Neural cell (in vitro differentiated cells): ENCODE data around the gene GALNT14. TPM values are rescaled to one million over a fixed set of nuclear protein-coding genes. Genes with fewer than 3 reads are reported as not detected.

ENCODE experiments used
- H2AFZ ChIP-seq: fragments of 200-600, 300-800 bp; sonication (generic), shearing (Covaris generic); 2 replicates; pipeline ENCODE4 v1.6.0; 2014; ENCODE audit warnings: low read depth, mild to moderate bottlenecking, antibody characterized with exemption, low read length, moderate library complexity
- H3F3A ChIP-seq: fragments of 200-600 bp; shearing (Covaris generic); 2 replicates; pipeline ENCODE4 v1.6.1; 2016; ENCODE audit warnings: mild to moderate bottlenecking, moderate library complexity, mixed read lengths, antibody characterized with exemption, low read length; ENCODE audit not compliant: insufficient read depth, poor library complexity, severe bottlenecking
- H3K27ac ChIP-seq: fragments of 200-600, 300-800 bp; sonication (generic), shearing (Covaris generic); 2 replicates; pipeline ENCODE4 v1.5.1; 2014; ENCODE audit warnings: mild to moderate bottlenecking, low read length, moderate library complexity
- H3K27me3 ChIP-seq: fragments of 300-800, 200-600 bp; sonication (generic), shearing (Covaris generic); 2 replicates; pipeline ENCODE4 v1.6.0; 2014; ENCODE audit warnings: mild to moderate bottlenecking, low read depth, low read length, moderate library complexity; ENCODE audit not compliant: insufficient read depth
- H3K36me3 ChIP-seq: fragments of 300-800, 200-600 bp; sonication (generic), shearing (Covaris generic); 2 replicates; pipeline ENCODE4 v1.5.1; 2014; ENCODE audit warnings: mild to moderate bottlenecking, antibody characterized with exemption, low read length, moderate library complexity; ENCODE audit not compliant: insufficient read depth
- H3K4me2 ChIP-seq: fragments of 300-800, 200-600 bp; sonication (generic), shearing (Covaris generic); 2 replicates; pipeline ENCODE4 v1.6.0; 2014; ENCODE audit warnings: mild to moderate bottlenecking, low read length
- H3K4me3 ChIP-seq: fragments of 300-800, 200-600 bp; sonication (generic), shearing (Covaris generic); 2 replicates; pipeline ENCODE4 v1.5.1; 2014; ENCODE audit warnings: mild to moderate bottlenecking, low read length, moderate library complexity
- H3K79me2 ChIP-seq: fragments of 200-600 bp; shearing (Covaris generic); replicated peaks from 2 replicates; pipeline ENCODE4 v1.6.0; 2014; ENCODE audit warnings: mild to moderate bottlenecking, low read length, moderate library complexity; ENCODE audit not compliant: insufficient read depth
- H3K9ac ChIP-seq: fragments of 300-800, 200-600 bp; sonication (generic), shearing (Covaris generic); 2 replicates; pipeline ENCODE4 v1.6.1; 2016; ENCODE audit warnings: mild to moderate bottlenecking, low read length, mixed read lengths
- H3K9me2 ChIP-seq: fragments of 200-600 bp; shearing (Covaris generic); 2 replicates; pipeline ENCODE4 v1.6.1; 2016; ENCODE audit warnings: mild to moderate bottlenecking, low read length, mixed read lengths; ENCODE audit not compliant: insufficient read depth
- H3K9me3 ChIP-seq: fragments of 200-600, 300-800 bp; sonication (generic), shearing (Covaris generic); 2 replicates; pipeline ENCODE4 v1.6.1; 2016; ENCODE audit warnings: mild to moderate bottlenecking, mixed run types, low read length, moderate library complexity, mixed read lengths
- H4K20me1 ChIP-seq: fragments of 200-600 bp; shearing (Covaris generic); 2 replicates; pipeline ENCODE4 v1.6.1; 2016; ENCODE audit warnings: mild to moderate bottlenecking, mixed run types; ENCODE audit not compliant: insufficient read depth
- CTCF ChIP-seq: fragments of 450-650 bp; IDR thresholded peaks from 2 replicates; pipeline ENCODE4 v1.5.1; 2014; ENCODE audit warnings: antibody characterized with exemption, mild to moderate bottlenecking, moderate library complexity; ENCODE audit not compliant: poor library complexity, severe bottlenecking
- EP300 ChIP-seq: fragments of 450-650 bp; conservative IDR thresholded peaks from 2 replicates; pipeline ENCODE4 v1.6.1; 2014; ENCODE audit warnings: antibody characterized with exemption, mild to moderate bottlenecking, moderate library complexity; ENCODE audit not compliant: poor library complexity, severe bottlenecking
- EZH2 ChIP-seq: fragments of 200-600, 300-800 bp; shearing (Covaris generic), sonication (generic); IDR thresholded peaks from 2 replicates; pipeline ENCODE4 v1.6.1; 2014; ENCODE audit warnings: antibody characterized with exemption, low read length, borderline replicate concordance, mild to moderate bottlenecking; ENCODE audit not compliant: insufficient read depth, poor library complexity, severe bottlenecking
- MXI1 ChIP-seq: fragments of 450-650 bp; conservative IDR thresholded peaks from 2 replicates; pipeline ENCODE4 v1.6.1; 2014; ENCODE audit warnings: antibody characterized with exemption, mild to moderate bottlenecking; ENCODE audit not compliant: poor library complexity, severe bottlenecking
- POLR2AphosphoS5 ChIP-seq: IDR thresholded peaks from 2 replicates; pipeline ENCODE4 v1.6.1; 2012
- RAD21 ChIP-seq: fragments of 450-650 bp; conservative IDR thresholded peaks from 2 replicates; pipeline ENCODE4 v1.6.1; 2014; ENCODE audit warnings: antibody characterized with exemption, mild to moderate bottlenecking, moderate library complexity
- SMC3 ChIP-seq: fragments of 450-650 bp; conservative IDR thresholded peaks from 2 replicates; pipeline ENCODE4 v1.6.1; 2014; ENCODE audit warnings: antibody characterized with exemption, mild to moderate bottlenecking, moderate library complexity; ENCODE audit not compliant: poor library complexity
- TAF1 ChIP-seq: IDR thresholded peaks from 2 replicates; pipeline ENCODE4 v1.6.1; 2012; ENCODE audit warnings: low read depth
- polyA plus RNA-seq: library from polyadenylated mRNA; depleted of rRNA; stranded (reverse); fragments of >200 nt; gene quantifications from 2 replicates; pipeline ENCODE4 v1.2.3, GENCODE V29; 2014
- TF ChIP-seq, protein P1 (sequence below): IDR thresholded peaks from 2 replicates; pipeline ENCODE4 v1.6.1; 2012; ENCODE audit warnings: borderline replicate concordance

The GALNT14 gene
- polyA plus RNA-seq, 1 donor from 2014 or later = 15.9 TPM

GRCh38 chr2:31081492-31081891 is 56.7 kb downstream of the GALNT14 start:
- Histone ChIP-seq H3K27ac (no peak overlapping the region), H3K4me3 (no peak overlapping the region), H3K9ac (no peak overlapping the region), H3K36me3 (no peaks in the 10 kb centered on the region), H2AFZ (no peak overlapping the region), H3K9me3 (no peaks in the 10 kb centered on the region), H3K27me3 (no peaks in the 10 kb centered on the region), H3K79me2 (no peaks in the 10 kb centered on the region), H3F3A (no peaks in the 10 kb centered on the region), H3K4me2 (no peak overlapping the region), H3K9me2 (no peaks in the 10 kb centered on the region), H4K20me1 (no peaks in the 10 kb centered on the region)
- TF ChIP-seq MXI1 (no peak), EP300 (no peak), SMC3 (no peak), CTCF (no peak), POLR2AphosphoS5 (no peak), TAF1 (no peak), RAD21 (no peak), EZH2 (no peak)
- TF ChIP-seq, protein P1, sequence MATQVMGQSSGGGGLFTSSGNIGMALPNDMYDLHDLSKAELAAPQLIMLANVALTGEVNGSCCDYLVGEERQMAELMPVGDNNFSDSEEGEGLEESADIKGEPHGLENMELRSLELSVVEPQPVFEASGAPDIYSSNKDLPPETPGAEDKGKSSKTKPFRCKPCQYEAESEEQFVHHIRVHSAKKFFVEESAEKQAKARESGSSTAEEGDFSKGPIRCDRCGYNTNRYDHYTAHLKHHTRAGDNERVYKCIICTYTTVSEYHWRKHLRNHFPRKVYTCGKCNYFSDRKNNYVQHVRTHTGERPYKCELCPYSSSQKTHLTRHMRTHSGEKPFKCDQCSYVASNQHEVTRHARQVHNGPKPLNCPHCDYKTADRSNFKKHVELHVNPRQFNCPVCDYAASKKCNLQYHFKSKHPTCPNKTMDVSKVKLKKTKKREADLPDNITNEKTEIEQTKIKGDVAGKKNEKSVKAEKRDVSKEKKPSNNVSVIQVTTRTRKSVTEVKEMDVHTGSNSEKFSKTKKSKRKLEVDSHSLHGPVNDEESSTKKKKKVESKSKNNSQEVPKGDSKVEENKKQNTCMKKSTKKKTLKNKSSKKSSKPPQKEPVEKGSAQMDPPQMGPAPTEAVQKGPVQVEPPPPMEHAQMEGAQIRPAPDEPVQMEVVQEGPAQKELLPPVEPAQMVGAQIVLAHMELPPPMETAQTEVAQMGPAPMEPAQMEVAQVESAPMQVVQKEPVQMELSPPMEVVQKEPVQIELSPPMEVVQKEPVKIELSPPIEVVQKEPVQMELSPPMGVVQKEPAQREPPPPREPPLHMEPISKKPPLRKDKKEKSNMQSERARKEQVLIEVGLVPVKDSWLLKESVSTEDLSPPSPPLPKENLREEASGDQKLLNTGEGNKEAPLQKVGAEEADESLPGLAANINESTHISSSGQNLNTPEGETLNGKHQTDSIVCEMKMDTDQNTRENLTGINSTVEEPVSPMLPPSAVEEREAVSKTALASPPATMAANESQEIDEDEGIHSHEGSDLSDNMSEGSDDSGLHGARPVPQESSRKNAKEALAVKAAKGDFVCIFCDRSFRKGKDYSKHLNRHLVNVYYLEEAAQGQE = no peak

DNA sequence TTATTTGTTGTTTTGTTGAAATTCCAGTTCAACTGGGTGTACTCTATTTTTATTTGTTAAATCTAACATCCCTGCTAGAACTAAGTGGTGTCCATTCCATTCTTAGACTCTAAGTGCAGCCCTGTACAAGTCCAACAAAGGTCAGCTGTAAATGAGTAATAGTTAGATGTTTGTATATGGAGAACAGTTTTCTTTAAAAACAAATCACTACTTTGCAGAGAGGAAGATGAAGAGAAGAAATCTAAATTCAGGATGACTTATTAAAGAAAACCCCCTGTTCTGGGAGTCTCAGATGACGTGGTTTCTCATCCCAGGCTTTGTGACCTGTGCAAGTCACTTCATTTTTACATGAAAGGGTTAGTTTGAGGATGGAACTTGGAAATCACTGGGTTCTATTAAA is 57.9 kb downstream of the GALNT14 start:
- Histone ChIP-seq H3K36me3 (no peaks in the 10 kb centered on the region), H3K27ac (no peak overlapping the region), H3K4me2 (no peak overlapping the region), H4K20me1 (no peaks in the 10 kb centered on the region), H3F3A (peaks cover 2% of the 10 kb centered on the region), H3K27me3 (no peaks in the 10 kb centered on the region), H3K9ac (no peak overlapping the region), H3K79me2 (no peaks in the 10 kb centered on the region), H3K9me3 (no peaks in the 10 kb centered on the region), H2AFZ (no peak overlapping the region), H3K9me2 (no peaks in the 10 kb centered on the region), H3K4me3 (no peak overlapping the region)
- TF ChIP-seq, protein P1 = no peak
- TF ChIP-seq RAD21 (no peak), EP300 (no peak), POLR2AphosphoS5 (no peak), TAF1 (no peak), CTCF (no peak), MXI1 (no peak), EZH2 (no peak), SMC3 (no peak)
